Left renal cortex interstitium (tissue), 4 donors: ENCODE results near the gene SAMD10. TPM values are rescaled to one million over a fixed set of nuclear protein-coding genes. Genes with fewer than 3 reads are reported as not detected.
"Not testable (repeated sequence)": the region's sequence is repeated elsewhere in the genome, so short reads cannot be mapped to it uniquely, and the experiment has no call there.

Source experiments
- DNase-seq, 4 donors: peaks; one replicate each; pipeline ENCODE4 v3.0.0-alpha.2; 2013; ENCODE audit warnings: low read depth in 4 of 4, low spot score in 2 of 4, missing footprints in 1 of 4
- polyA plus RNA-seq, 4 donors: library from polyadenylated mRNA; unstranded; fragments of 120-200 nt; gene quantifications; one replicate each; pipeline ENCODE4 v1.2.1, GENCODE V29; 2013; ENCODE audit not compliant: insufficient read length in 4 of 4

SAMD10 gene
- polyA plus RNA-seq, 4 donors: 6.8 to 14.2 (median 9.6) TPM

- peak in 1 of 4 donors; percentile 13 for DNase-seq
Measured at GRCh38 chr20:64003960-64004725, 24.7 kb upstream of the SAMD10 start.

GRCh38 chr20:64001607-64002011, 22.2 kb upstream of the SAMD10 start:
- DNase-seq: no peak

- DNase-seq: no peak
Measured at GRCh38 chr20:64000906-64001305, 21.5 kb upstream of the SAMD10 start.

GRCh38 chr20:63982937-63983336, 3.5 kb upstream of the SAMD10 start:
- DNase-seq: no peak

GRCh38 chr20:63980806-63981728, 1.6 kb upstream of the SAMD10 start, which contains the start of gene PRPF6:
Gene PRPF6, plus strand, starts transcription at chr20:63981132. Its CDS starts 114 bp downstream, at chr20:63981246.
- DNase-seq: peak; percentile 72 to 89 (median 82)

- DNase-seq: no peak
Measured at GRCh38 chr20:63980317-63980805, 919 bp upstream of the SAMD10 start.

GRCh38 chr20:63979229-63979556, 249 bp downstream of the SAMD10 start:
- DNase-seq: no peak

- no peak for DNase-seq
Measured at GRCh38 chr20:63978319-63979228, 868 bp downstream of the SAMD10 start.

- DNase-seq: no peak
Measured at GRCh38 chr20:63977739-63978276, 1.6 kb downstream of the SAMD10 start.

GRCh38 chr20:63976980-63977738, 2.3 kb downstream of the SAMD10 start:
- DNase-seq: no peak

- DNase-seq: not testable (repeated sequence)
Measured at GRCh38 chr20:63976511-63976910, 2.9 kb downstream of the SAMD10 start.

- DNase-seq: no peak
Measured at GRCh38 chr20:63974402-63975200, 4.8 kb downstream of the SAMD10 start.

- no peak for DNase-seq
Measured at GRCh38 chr20:63973636-63974401, 5.6 kb downstream of the SAMD10 start.

- DNase-seq: no peak
Measured at GRCh38 chr20:63973160-63973479, 6.3 kb downstream of the SAMD10 start.

- no peak for DNase-seq
Measured at GRCh38 chr20:63972312-63973159, 6.9 kb downstream of the SAMD10 start.

GRCh38 chr20:63971960-63972311, 7.5 kb downstream of the SAMD10 start:
- not testable (repeated sequence) for DNase-seq
